Left cardiac atrium (tissue), 4 donors: Measurements from ENCODE around the gene DHRS9. TPM values are rescaled to one million over a fixed set of nuclear protein-coding genes. Genes with fewer than 3 reads are reported as not detected.

ENCODE experiments used
- ATAC-seq, 2 donors: fragments of 200-7000 bp; cut with Tn5 transposase; one replicate each; pipeline ENCODE4 v1.9.1; 2020; ENCODE audit warnings: mild to moderate bottlenecking in 2 of 2, moderate library complexity in 2 of 2
- DNase-seq: peaks from one replicate; pipeline ENCODE4 v3.0.0-alpha.2; 2020
- intact Hi-C, 2 donors: fragments of 100-400 bp; cut with DNase I; formaldehyde crosslinking; loops; one replicate each; pipeline versions ENCODE4 v1.14.1 to v1.15.1; 2022 to 2023
- long read RNA-seq: library from polyadenylated mRNA; unstranded; transcript quantifications from one replicate; pipeline ENCODE4 v2.0.0, GENCODE V29; 2021
- total RNA-seq, 2 donors: library from RNA; stranded (reverse); fragmentation: NEBNext Ultra II Directional; extraction: Animal tissue kit (Norgen Biotek cat#: 25700); gene quantifications; one replicate each; pipeline ENCODE4 v1.2.1, GENCODE V29; 2021
- donor health status: DM: no; HTN: yes; CAD: no.
- donor health status: DM: no; HTN: yes; CAD: no; lungs with severe emphysema.
- donor health status: DM: yes; HTN: yes; CAD: no.
- donor health status: Dilated cardiomyopathy.

Gene DHRS9
- 10 to 100 TPM; 47.6 to 76.9 TPM for total RNA-seq
- long read RNA-seq, partial matches to known transcripts = 51 of 52 reads
- long read RNA-seq, other reads (novel, unspliced or antisense) = 1 of 52 reads

DNA sequence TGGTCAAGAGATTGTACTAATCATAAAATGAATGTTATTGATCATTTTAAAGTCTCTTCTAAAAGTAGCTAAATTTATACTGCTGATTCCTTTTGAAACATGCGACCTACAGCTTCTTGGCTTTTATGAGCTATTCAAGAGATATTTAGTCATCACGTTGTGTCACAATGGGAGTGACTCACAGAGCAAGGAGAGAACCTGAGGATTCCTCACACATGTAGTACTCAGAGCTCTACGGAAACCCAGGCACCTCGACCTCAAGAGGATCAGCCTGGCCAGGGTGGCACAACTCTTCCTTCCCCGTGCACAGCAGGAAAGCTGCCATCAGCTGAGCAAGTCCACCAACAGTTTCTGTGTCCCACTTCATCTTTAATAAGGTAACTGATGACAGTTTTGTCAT lies at the start of gene DHRS9:
TSS of gene DHRS9 (plus strand) at position 223 of the 400 bp plus-strand sequence. CDS start 12,019 bp downstream, outside the sequence.
- intact Hi-C loops = no loop called here
- no peak for DNase-seq
- ATAC-seq = peak in 1 of 2 donors; percentile 55

DNA sequence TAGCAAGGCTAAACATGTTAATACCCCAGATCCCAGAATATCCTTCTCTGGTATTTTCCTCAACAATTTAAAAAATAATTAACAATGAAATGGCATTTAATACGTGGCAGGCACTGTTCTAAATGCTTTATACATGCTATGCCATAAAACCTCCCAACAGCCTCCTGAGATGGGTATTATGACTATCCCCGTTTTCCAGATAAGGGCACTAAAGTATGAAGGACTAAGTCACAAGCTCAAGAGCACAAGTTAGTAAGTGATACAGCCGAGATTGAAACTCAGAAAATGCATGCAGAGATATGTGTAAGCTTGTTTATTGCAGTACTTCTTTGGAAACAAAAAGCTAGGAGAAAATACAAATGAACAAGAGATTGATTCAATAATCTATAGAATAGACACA lies 46.2 kb upstream of the DHRS9 start:
- no peak for ATAC-seq
- intact Hi-C loops = no loop called here
- no peak for DNase-seq

DNA sequence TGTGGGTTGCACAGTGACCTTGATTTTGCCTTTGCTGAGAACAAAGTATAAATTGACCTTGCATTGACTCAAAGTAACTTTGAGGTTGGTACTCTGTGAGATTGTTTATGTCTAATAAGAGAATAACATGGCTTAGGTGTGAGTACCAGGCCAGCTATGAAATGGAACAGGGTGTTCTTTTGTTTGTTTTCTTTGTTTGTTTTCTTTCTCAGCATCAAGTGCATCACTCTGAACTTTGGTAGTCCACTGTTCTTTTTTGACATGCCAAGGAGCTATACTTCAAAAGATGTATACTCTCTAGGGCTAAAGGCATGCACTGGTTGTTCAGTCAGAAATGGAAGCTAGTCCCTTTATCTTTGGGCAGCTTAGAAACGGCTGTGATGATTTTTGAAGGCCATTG lies 43.3 kb upstream of the DHRS9 start:
- intact Hi-C loops = no loop called here
- ATAC-seq = no peak
- DNase-seq = no peak

DNA sequence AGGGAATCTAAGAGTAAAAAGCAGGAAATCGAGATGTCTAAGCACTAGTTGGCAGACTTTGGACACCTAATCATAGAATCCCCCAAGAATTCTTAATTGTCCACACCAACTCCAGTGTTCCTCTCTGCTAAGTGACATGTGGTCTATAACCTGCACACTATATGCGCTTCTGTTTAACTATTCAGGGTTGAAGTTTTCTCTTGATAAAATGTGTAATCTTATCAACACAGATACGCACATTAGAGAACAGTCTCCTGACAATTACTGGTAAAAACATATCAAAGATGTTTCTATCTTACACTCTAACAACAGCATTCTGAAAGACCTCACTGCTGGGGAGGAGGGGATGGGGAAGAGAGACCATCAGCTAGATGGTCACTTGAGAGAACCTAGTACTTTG lies 42.1 kb upstream of the DHRS9 start:
- no peak for ATAC-seq
- DNase-seq = no peak
- intact Hi-C loops = no loop called here

DNA sequence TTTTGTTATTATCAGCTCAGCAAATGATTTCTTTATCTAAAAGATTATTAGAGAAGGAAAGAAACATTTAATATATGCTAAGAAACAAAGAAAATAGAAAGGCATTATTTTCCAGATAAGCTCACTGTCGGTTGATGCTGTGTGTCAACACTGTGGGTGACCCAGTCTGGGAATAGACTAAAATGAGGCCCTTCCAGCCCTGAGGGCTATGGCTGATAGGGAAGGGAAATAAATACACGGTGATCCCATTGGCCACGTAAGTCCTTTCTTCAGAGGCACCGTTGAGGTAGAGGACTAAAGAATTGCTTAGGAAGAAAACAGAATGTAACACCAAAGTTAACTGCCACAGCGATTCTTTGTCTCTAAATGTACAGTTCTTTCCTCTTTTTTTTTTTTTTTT lies 40.0 kb upstream of the DHRS9 start:
- DNase-seq = no peak
- intact Hi-C loops = no loop called here
- ATAC-seq = peak in 1 of 2 donors; percentile 22

DNA sequence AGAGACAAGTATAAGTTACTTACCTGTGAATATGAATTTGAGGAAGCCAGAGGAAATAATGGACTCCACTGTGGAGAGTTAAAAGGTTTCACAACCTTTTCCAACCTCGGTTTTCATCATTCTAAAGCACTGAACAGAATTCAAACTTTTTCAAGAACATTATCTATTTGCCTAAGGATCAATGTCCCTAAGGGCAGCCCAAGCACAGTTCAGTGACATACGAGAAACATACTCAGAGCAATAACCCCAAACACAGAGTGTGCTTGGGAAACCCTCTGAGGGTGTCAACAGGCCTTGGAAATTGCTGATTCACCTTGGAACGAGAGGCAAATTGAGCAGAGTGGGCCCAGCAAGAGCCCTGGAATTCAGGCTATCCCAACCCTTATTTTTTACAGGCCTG lies 38.2 kb upstream of the DHRS9 start, which contains the start of gene ABCB11:
TSS of gene ABCB11 (minus strand) at position 123 of the 400 bp plus-strand sequence. CDS start 13,199 bp downstream, outside the sequence.
- ATAC-seq (peak in 1 of 2 donors; percentile 19), DNase-seq (no peak)
- intact Hi-C loops = no loop called here

DNA sequence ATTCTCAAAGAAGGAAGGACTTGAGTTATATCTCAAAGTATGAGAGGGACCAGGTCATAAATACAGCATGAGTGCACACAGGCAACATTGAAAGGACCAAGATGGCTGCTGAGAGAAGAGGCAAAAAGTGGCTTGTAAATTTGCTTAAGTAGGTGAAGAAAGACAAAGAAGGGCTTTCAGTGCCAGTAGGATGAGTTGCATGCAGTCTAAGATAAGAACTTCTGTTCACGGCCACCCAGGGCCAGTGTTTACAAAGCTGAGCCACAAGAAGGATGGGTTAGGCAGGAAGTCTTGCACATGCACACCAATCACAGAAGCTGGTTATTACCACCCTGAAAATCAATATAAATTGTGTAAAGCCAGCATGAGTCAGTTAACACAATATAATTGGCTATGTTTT lies 35.1 kb upstream of the DHRS9 start:
- no peak for ATAC-seq
- intact Hi-C loops = no loop called here
- no peak for DNase-seq

DNA sequence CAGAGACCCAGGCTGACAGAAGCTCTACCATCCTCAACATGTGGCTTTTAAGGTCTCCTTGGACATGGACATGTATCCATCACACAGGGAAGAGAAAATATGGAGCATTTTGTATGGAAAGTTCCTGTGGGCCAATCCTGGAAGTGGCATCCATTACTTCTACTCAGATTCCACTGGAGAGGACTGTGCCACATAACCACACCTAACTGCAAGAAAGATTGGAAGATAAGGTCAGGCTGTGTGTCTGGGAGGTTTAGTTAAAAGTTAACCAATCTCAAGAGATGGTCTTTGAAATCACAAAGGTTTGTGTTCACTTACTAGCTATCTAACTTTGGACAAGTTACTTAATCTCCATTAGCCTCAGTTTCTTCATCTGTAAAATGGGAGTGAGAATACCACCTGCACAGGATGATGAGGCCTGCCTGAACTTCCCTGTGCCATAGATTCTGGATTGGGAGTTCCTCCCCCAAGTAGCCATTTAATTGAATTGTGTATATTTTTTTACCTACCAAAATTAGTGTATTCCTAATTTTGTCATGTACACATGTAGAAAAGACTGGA lies 34.3 kb upstream of the DHRS9 start:
- DNase-seq (no peak), ATAC-seq (no peak)
- intact Hi-C loops = no loop called here

DNA sequence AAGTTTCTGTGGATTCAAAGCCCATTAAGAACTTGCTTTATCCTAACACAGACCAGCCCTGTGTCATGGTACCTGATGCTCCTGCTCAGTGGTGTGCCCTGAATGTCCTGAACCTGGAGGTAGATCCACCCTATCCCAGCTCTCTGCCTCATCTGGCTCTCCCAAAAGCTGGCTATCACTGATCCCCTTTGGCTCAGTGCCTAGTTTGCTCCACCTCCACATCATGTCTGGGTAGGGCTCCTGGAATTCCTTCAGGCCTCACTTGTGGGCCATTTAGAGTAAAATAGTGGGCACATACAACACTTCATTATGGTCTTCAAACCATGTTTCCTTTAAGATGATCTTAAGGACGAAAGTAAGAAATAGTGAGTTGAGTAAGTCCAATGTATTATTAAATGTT lies 33.5 kb upstream of the DHRS9 start:
- ATAC-seq (no peak), DNase-seq (no peak)
- intact Hi-C loops = no loop called here

DNA sequence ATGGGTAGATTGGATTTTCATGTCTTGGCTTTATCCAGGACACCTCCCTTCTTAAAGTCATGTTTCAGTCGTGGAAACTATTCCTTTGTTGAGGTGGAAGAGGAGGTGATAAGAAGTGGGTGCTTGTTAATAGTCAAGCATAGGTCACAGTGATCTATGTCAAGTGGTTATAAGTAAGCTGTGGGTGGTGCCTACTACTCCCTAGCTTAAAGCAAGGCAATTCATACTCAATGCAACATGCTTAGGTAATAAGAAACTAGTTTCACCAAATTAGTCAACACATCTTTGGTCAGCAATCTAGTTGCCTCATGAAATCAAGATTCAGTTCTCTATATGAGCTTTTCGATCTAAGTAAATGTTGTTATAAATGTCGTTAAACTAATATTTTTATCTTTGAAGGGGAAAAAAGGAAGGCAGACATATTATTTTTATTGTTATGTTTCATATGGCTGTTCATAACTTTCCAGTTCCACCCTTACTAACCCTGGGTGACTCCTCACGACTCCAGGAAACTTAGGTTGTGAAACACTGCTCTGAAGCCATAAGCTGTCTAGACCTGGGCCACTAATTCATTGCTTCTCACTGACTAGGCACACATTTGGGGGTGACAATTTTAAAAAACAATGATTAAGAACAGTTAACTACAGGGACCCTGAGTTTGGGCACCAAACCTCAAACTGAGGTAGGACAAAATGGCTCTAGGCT lies 32.5 kb upstream of the DHRS9 start:
- peak in 1 of 2 donors; percentile 23 for ATAC-seq
- intact Hi-C loops = no loop called here

DNA sequence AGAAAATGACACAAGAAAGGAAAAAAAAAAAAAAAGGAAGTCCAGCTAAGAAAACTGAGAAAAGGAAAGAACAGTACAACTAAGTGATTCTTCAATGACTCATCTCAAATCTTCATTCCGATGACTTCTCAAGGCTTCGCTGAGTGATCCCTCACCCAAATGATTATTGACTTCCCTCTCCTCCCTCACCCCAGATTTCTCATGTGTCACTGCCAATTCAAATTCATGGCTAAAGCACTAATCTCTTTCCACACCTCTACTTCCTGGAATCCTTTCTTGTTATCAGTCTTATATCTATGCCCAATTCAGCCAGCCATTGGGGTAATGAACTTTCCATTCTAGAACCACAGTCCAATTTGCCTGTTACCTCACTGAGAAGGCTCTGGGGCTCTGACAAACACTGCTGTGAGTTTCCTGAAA lies 31.0 kb upstream of the DHRS9 start:
- intact Hi-C loops = no loop called here
- ATAC-seq = peak in 1 of 2 donors; percentile 62
- DNase-seq = no peak

More for the DNA sequence above, 32.5 kb upstream of the DHRS9 start:
- no peak for DNase-seq

DNA sequence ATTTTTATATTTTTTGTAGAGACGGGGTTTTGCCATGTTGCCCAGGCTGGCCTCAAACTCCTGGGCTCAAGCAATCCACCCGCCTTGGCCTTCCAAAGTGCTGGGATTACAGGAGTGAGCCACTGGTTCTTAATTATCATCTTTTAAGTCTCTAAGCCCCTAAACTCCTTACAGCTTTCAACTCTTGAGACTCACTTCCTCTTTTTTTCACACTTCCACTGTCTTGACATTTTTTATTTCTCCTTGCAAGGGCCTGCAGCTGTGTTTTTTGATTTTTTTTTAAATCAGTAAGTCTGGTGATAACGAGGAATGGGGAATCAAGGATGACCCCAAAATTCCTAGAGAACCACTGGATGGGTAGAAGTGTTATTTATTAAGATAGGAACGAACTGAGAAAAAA lies 29.7 kb upstream of the DHRS9 start:
- ATAC-seq (no peak), DNase-seq (no peak)
- intact Hi-C loops = no loop called here

DNA sequence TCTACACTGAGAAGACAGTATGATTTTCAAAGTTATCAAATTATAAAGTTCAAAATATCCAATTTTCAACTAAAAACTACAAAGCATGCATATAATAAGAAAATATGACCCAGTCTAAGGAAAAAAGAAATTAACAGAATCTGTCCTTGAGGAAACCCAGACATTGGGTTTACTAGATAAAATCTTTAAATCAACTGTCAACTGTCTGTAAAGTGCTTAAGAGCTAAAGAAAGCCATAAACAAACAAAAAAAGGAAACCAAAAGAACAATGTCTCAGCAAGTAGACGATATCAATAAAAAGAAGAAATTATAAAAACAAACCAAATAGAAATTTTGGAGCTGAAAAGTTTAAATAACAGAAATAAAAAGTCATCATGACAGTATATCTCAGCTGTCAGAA lies 27.8 kb upstream of the DHRS9 start:
- intact Hi-C loops = no loop called here
- no peak for DNase-seq
- no peak for ATAC-seq

DNA sequence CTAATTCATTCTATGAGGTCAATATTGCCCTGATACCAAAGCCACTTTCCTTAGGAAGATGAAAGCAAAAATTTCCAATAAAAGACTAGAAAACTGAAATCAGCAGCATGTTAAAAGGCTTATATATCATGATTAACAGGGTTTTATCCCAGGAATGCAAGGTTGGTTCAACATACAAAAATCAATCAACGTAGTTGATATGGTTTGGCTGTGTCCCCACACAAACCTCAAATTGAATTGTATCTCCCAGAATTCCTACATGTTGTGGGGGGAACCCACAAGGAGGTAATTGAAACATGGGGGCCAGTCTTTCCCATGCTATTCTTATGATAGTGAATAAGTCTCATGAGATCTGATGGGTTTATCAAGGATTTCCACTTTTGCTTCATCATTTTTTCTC lies 26.5 kb upstream of the DHRS9 start:
- ATAC-seq (no peak), DNase-seq (no peak)
- intact Hi-C loops = no loop called here

DNA sequence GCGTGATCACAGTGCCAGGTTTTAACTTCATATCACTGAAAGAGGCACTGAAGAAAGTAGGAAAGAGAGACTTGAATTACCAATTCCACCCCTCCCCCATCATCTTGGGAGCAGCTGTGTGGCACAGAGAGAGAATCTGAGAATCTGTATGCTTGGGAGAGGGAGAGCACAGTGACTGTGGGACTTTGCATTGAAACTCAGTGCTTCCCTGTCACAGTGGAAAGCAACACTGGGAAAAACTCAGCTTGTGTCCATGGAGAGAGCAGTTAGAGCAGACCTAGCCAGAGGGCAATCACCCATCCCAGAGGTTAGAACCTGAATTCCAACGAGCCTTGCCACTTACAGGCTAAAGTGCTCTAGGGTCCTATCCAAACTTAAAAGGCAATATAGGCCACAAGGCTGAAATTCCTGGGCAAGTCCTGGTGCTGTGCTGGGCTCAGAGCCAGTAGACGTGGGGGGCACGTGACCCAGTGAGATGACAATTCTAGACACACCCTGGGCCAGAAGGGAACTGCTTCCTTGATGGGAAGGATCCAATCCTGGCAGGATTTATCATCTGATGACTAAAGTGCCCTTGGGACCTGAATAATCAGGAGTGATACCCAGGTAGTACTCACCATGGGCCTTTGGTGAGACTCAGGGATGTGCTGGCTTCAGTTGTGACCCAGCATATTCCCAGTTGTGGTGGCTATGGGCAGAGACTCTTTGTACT lies 22.8 kb upstream of the DHRS9 start:
- ATAC-seq (no peak), DNase-seq (no peak)
- intact Hi-C loops = no loop called here

DNA sequence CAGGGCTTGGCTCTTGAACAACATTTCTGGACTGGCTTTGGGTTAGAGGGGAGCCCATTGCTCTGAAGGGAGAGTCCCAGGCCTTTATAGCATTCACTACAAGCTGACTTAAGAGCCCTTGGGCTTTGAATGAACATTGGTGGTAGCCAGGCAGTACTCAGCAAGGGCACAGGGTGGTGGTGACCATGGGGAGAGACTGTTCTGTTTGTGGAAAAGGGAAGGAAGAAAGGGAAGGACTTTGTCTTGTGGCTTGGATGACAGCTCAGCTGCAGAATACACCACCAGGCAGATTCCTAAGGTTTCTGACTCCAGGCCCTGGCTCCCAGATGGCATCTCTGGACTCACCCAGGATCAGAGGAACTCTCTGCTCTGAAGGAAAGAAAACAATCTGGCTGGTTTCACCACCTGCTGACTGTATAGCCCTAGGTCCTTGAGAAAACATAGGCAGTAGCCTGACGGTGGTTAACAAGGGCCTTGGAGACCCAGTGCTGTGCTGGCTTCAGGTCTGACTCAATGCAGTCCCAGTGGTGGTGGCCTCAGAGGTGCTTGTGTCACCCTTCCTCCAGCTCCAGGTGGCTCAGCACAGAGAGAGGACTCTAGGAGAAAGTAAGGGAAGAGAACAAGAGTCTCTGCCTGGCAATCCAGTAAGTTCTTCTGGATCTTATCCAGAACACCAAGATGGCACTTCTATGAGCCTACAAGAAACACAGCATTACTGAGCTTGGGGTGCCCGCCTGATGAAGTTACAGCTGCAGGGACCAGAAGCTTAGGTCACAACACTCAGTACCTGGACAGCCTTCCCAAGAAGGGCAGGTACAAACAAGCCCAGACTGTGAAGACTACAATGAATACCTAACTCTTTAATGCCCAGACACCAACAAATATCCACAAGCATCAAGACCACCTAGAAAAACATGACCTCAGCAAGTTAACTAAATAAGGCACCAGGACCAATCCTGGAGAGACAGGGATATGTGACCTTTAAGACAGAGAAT lies 21.8 kb upstream of the DHRS9 start:
- ATAC-seq (peak in 1 of 2 donors; percentile 67), DNase-seq (no peak)
- intact Hi-C loops = no loop called here

DNA sequence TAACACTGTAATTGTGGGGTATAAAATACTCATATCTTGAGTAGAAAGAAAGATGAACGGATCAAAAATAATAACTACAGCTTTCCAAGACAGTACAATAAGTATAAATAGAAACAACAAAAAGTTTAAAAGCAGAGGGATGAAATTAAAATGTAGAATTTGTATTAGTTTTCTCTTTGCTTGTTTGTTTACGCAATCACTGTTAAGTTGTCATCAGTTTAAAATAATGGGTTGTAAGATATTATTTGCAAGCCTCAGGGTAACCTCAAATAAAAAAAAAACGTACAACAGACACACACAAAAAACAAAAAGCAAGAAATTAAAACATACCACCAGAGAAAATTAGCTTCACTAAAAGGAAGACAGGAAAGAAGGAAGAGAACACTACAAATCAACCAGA lies 20.2 kb upstream of the DHRS9 start:
- ATAC-seq (no peak), DNase-seq (no peak)
- intact Hi-C loops = no loop called here

DNA sequence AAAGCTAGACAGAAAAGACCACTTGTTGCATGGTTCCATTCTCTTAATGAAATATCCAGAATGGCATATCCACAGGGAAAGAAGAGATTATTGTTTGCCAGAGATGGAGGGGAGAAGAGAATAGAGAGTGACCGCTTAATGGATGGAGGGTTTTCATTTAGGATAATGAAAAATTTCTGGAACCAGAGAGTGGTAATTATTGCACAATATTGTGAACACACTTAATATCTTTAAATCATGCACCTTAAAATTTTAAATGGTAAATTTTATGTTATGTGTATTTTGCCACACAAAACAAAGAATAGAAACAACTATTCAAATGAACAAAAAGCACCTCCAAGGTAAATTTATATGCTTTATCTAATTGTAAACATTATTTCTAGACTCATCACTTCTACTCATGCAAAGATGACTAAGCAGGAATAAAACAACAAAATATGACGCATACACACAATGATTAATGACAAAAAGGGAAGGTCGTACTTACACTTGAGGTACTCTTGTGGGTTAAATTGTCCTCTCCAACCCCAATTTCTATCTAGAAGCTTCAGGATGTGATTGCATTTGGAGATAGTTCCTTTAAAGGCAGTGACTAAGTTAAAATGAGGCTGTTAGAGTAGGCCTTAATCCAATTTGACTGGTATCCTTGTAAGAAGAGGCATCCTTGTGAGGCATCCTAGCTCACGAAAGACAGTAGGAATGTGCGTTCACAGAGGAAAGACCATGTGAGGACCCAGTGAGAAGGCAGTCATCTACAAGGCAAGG lies 18.7 kb upstream of the DHRS9 start:
- DNase-seq (no peak), ATAC-seq (no peak)
- intact Hi-C loops = no loop called here
